Effector memory CD4-positive, alpha-beta T cell (primary cell): ENCODE results near the gene PHKA2.

Source experiments
- DNase-seq, 3 donors: peaks; one replicate each; pipeline ENCODE4 v3.0.0-alpha.2; 2020
- H3K27ac ChIP-seq: 2 replicates; pipeline ENCODE4 v1.7.0; 2013; ENCODE audit warnings: mild to moderate bottlenecking, low read length, moderate library complexity; ENCODE audit not compliant: insufficient read depth, poor library complexity, severe bottlenecking
- H3K27me3 ChIP-seq: replicated peaks from 2 replicates; pipeline ENCODE4 v1.7.0; 2013; ENCODE audit warnings: mild to moderate bottlenecking, low read length; ENCODE audit not compliant: insufficient read depth, control insufficient read depth, poor library complexity, severe bottlenecking
- H3K36me3 ChIP-seq: 2 replicates; pipeline ENCODE4 v1.7.0; 2013; ENCODE audit warnings: mild to moderate bottlenecking, low read length, moderate library complexity; ENCODE audit not compliant: control insufficient read depth, insufficient read depth
- H3K4me1 ChIP-seq: 2 replicates; pipeline ENCODE4 v1.7.0; 2013; ENCODE audit warnings: low read length, mild to moderate bottlenecking; ENCODE audit not compliant: control insufficient read depth, insufficient read depth, poor library complexity, severe bottlenecking
- H3K4me3 ChIP-seq: 2 replicates; pipeline ENCODE4 v1.7.0; 2013; ENCODE audit warnings: low read length, low read depth, mild to moderate bottlenecking; ENCODE audit not compliant: insufficient read depth, poor library complexity, severe bottlenecking
- H3K9me3 ChIP-seq: 2 replicates; pipeline ENCODE4 v1.7.0; 2013; ENCODE audit warnings: mild to moderate bottlenecking, low read length, moderate library complexity; ENCODE audit not compliant: control insufficient read depth

Gene PHKA2

DNA sequence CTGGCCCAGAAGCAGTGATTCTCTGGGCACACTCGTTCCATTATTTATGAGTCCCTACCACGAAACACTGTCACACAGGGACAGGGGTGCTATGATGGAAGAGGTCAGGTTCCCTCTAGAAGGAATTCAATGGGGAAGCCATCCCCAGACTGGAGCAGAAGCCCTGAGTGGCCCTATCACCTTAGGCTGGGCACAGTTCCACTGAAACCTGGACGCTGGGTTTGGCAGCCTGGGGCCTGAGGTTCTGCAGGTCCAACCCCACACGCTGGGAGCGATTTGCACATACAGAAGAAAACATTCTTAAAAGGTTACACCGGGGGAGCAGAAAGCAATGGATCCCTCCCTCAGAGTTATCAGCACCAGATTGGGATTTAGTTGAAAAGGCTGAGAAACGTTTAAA is 63.3 kb downstream of the PHKA2 start:
- no peaks in the 10 kb centered on the region for H3K27me3 ChIP-seq
- H3K36me3 ChIP-seq: peaks cover 7% of the 10 kb centered on the region
- H3K27ac ChIP-seq: no peak overlapping the region
- DNase-seq: no peak
- H3K4me1 ChIP-seq: no peaks in the 10 kb centered on the region
- no peaks in the 10 kb centered on the region for H3K9me3 ChIP-seq
- H3K4me3 ChIP-seq: no peak overlapping the region

DNA sequence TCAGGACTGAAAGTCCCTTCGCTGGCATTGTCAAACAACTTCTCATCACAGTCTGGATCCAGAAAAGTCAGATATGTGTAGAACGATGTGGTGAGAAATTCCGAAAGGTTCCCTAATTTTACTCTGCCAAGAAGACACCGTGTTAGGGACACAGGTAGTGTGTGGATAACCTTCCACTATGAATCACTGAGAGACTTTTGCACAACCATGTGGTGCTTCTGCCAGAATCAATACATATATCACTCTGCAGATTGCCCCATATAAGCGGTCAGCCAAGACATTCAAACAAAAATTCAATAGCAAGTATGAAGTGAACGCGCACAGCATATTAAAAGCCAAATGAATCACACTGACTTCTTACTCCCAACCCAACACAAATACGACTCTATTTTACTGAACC is 63.8 kb downstream of the PHKA2 start:
- no peak overlapping the region for H3K27ac ChIP-seq
- H3K27me3 ChIP-seq: no peaks in the 10 kb centered on the region
- peaks cover 7% of the 10 kb centered on the region for H3K36me3 ChIP-seq
- H3K4me3 ChIP-seq: no peak overlapping the region
- H3K4me1 ChIP-seq: no peaks in the 10 kb centered on the region
- no peaks in the 10 kb centered on the region for H3K9me3 ChIP-seq
- DNase-seq: no peak

DNA sequence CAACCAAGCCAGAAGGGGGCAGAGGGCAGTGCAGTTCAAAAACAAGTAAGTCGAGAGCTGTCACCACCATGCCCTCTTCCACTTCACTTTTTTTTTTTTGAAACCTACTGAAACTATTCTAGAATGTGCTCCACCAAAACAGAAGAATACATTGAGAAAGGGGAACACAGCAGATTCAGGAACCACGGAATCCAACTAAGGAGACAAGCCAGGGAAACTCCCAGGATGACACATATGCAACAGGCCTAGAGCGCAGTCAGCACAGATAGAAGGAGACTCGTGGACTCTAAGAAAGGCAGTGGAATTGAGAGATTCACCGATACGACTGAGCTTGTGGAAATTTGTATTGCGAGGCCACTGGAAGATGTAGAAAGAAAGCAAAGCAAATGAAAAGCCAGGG is 66.1 kb downstream of the PHKA2 start:
- Histone ChIP-seq H3K9me3 (no peaks in the 10 kb centered on the region), H3K4me1 (no peaks in the 10 kb centered on the region), H3K36me3 (peaks cover 7% of the 10 kb centered on the region), H3K27me3 (no peaks in the 10 kb centered on the region), H3K27ac (no peak overlapping the region), H3K4me3 (no peak overlapping the region)
- no peak for DNase-seq

DNA sequence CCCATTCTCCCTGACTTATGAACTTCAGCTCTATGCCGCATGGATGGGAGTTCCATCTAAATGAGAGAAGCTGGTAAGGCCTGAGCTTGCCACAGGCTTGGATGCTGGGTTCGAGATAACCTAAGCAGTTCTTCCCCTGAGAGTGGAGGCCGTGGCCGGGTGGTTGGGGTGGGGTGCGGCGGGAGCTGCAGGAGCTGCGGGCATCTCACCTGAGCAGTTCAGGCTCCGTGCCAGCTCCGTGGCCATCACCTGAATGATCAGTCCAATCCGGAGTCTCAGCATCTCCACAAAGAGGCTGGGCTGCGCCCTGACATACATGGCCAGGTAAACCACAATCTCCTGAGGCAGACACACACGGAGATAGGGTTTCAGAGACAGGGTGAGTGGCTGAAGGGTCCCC is 77.6 kb downstream of the PHKA2 start:
- H3K27ac ChIP-seq: no peak overlapping the region
- H3K4me1 ChIP-seq: no peaks in the 10 kb centered on the region
- H3K27me3 ChIP-seq: no peaks in the 10 kb centered on the region
- H3K4me3 ChIP-seq: no peak overlapping the region
- peaks cover 13% of the 10 kb centered on the region for H3K36me3 ChIP-seq
- H3K9me3 ChIP-seq: no peaks in the 10 kb centered on the region
- no peak for DNase-seq

DNA sequence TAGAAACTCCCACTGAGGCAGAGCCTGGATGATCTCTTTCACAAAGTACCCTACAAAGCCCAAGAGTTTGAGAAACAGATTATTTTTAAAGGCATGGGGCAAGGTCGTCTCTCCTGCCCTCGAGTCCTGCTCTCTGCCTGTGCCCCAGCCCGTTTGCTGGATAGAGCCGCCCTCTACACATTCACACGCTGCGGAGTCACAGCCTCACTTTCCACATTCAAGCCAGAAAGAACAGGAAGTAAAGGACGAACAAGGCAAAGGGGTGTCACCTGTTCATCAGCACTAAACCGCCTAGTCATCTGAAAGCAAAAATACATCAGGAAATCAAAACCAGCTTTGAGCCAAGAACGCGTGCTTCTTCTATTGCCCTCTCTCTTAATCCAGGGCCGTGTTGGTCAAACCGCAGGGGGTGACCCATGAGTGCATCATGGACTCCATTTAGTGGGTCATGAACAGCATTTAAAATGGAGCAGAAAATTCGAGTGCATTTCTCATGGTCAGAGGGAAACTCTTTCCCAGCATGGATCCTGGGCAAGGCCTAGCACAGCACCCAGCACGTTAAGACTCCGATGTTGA is 83.4 kb downstream of the PHKA2 start:
- Histone ChIP-seq H3K9me3 (no peaks in the 10 kb centered on the region), H3K4me1 (no peaks in the 10 kb centered on the region), H3K27ac (no peak overlapping the region), H3K27me3 (no peaks in the 10 kb centered on the region), H3K36me3 (peaks cover 9% of the 10 kb centered on the region), H3K4me3 (no peak overlapping the region)
- DNase-seq: no peak

DNA sequence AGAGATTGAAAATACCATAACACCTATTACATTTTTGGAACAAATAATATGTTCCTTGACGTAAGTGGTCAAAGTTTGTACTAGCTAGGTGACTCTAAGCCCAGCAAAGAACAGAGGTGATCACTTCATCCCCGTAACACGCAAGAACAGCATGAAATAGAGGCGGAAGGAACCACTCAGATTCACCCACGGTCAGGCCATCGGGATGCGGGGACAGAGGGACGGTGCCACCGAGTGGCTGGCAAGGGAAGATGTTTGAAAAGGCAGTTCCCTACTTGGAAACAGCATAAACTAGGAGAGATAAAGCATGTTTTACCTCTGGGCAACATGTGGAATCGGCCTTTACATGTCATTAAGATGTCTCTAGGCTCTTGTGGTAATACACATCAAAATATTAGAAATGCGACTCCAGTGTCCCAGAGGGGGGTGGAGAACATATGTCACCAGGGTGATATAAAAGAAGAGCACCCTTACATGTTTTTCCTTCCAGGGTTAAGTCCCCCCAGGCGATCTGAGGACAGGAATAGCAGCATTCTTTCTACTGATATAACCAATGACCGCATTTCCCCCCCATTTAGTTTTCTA is 84.0 kb downstream of the PHKA2 start:
- H3K27ac ChIP-seq: no peak overlapping the region
- DNase-seq: no peak

DNA sequence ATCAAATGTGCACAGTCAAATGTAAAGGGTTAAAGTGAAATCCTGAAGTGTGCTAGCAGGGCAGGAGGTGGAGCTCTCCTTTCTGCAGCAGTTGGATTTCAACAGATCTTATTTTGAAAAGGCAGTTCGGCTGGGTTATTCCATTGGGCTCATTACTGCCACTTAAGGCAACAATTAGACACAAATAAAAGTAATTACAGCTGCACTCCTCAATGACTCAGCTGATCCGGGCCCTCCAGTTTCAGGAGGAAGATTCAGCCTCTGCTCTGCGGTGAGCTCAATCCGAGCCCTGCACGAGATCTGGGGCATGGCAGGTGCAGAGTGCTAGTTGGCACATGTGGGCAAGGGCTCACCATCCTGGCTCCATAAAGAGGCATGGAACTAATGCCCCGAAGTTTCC is 85.4 kb downstream of the PHKA2 start:
- H3K36me3 ChIP-seq: peaks cover 9% of the 10 kb centered on the region
- no peak overlapping the region for H3K4me3 ChIP-seq
- DNase-seq: no peak
- H3K27me3 ChIP-seq: no peaks in the 10 kb centered on the region
- no peaks in the 10 kb centered on the region for H3K4me1 ChIP-seq
- H3K9me3 ChIP-seq: no peaks in the 10 kb centered on the region
- H3K27ac ChIP-seq: no peak overlapping the region

More for the DNA sequence above, 84.0 kb downstream of the PHKA2 start:
- Histone ChIP-seq H3K36me3 (peaks cover 9% of the 10 kb centered on the region), H3K4me3 (no peak overlapping the region), H3K27me3 (no peaks in the 10 kb centered on the region), H3K4me1 (no peaks in the 10 kb centered on the region), H3K9me3 (no peaks in the 10 kb centered on the region)

DNA sequence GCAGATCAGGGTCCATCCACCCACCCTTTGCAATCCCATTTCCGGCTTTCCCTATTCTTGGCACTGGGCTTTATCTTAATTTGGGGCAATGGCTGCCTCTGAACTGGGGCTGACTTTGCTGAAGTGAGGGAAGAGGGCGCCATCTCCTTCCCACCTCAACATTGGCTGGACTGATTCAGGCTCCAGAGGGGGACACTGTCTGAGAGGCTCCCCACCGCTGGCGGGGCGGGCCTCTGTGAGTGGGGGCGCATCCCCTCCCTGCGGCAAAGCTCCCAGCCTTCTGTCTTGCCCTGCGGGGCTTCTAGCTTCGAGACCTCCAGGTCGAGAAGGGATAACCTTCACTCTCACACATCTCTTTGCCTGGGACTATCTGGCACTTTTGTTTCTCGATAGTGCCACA is 85.8 kb downstream of the PHKA2 start:
- no peaks in the 10 kb centered on the region for H3K4me1 ChIP-seq
- no peaks in the 10 kb centered on the region for H3K9me3 ChIP-seq
- peaks cover 5% of the 10 kb centered on the region for H3K36me3 ChIP-seq
- no peak overlapping the region for H3K4me3 ChIP-seq
- H3K27ac ChIP-seq: no peak overlapping the region
- no peak for DNase-seq
- H3K27me3 ChIP-seq: no peaks in the 10 kb centered on the region

DNA sequence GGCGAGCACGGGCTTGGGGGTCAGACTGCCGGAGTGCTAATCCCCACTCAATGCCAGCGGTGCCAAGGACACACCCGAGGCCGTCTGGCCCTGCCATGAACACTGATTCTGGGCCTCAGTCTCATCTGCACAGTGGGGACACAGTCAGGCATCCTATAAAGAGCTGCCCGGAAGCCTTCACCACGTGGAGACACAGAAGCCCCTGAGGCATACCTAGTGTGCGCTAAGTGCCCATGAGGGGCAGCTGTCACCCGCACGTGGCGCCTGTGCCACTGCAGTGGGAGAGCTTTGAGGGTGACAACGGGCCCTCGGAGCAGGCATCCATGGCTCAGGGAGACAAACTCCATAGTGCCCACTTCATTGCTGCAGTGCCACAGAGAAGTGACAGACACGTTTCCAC is 86.3 kb downstream of the PHKA2 start:
- H3K9me3 ChIP-seq: no peaks in the 10 kb centered on the region
- H3K36me3 ChIP-seq: peaks cover 3% of the 10 kb centered on the region
- no peak for DNase-seq
- no peaks in the 10 kb centered on the region for H3K4me1 ChIP-seq
- H3K4me3 ChIP-seq: no peak overlapping the region
- no peak overlapping the region for H3K27ac ChIP-seq
- no peaks in the 10 kb centered on the region for H3K27me3 ChIP-seq

DNA sequence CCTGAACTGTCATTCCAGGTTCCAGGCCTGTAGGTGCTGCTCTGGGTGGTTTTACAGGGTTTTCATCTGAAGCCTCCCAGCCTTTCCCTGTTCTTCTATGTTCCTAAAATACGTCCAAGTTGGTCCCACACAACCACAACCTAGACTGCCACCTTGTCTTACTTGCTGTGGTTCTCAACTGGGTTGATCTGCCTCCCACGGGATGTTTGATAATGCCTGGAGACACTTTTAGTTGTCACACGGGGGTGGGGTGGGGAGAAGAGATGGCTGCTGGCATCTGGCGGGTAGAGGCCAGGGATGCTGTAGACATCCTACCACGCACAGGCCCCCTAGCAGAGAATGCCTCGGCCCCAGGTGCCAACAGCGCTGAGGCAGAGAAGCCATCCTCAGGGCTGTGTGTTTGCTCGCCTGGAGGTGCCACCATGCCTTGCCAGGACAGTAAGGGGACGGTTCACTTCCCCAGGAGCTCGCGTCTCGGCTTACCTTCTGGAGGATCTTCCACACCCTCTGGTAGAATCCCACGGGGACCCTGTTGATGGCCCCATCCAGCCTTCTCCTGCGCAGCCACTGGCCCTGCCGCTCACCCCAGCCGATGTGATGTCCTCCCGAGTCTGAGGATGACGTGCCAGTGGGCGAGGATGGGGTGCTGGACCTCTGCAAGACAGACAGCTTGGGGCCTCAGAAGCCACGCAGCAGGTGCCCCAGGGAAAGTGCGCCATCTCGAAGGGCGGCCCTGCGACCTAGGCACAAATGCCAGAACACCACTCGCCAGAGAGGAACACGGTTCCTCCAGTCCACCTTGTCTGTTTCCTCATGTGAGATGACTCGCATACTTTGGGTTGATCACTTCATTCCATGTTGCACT is 87.0 kb downstream of the PHKA2 start:
- no peak for DNase-seq
- H3K4me3 ChIP-seq: no peak overlapping the region
- no peak overlapping the region for H3K27ac ChIP-seq
- no peaks in the 10 kb centered on the region for H3K27me3 ChIP-seq
- H3K4me1 ChIP-seq: no peaks in the 10 kb centered on the region
- H3K9me3 ChIP-seq: no peaks in the 10 kb centered on the region
- H3K36me3 ChIP-seq: peaks cover 3% of the 10 kb centered on the region
